ENCODE results near the gene LPAR3. TPM values are rescaled to one million over a fixed set of nuclear protein-coding genes. Genes with fewer than 3 reads are reported as not detected.

The LPAR3 gene
- total and polyA plus RNA-seq, 2 donors (not counting 1 experiment from before 2014, with no cell fraction given) = not detected

- H3K79me2 ChIP-seq (ENCODE audit: control insufficient read depth, insufficient read depth, low read length) = no peaks in the 10 kb centered on the region
- no peaks in the 10 kb centered on the region for H4K20me1 ChIP-seq (ENCODE audit: control insufficient read depth, insufficient read depth, low read length, poor library complexity, severe bottlenecking)
- H3K9ac ChIP-seq (ENCODE audit: low read length) = no peak overlapping the region
- no peak overlapping the region for H2AFZ ChIP-seq (ENCODE audit: insufficient read depth, low read depth, low read length, poor library complexity, severe bottlenecking)
- H3K27ac ChIP-seq (ENCODE audit: low read length in 2 of 2) = no peak overlapping the region
- H3K36me3 ChIP-seq (replicated peaks in 1 of 2; ENCODE audit: control extremely low read depth in 1 of 2, control insufficient read depth in 1 of 2, extremely low read depth in 1 of 2, insufficient read depth in 2 of 2, low read length in 1 of 2) = no peaks in the 10 kb centered on the region
- ChIA-PET CTCF (no interaction called here), POLR2A (no interaction called here)
- DNase-seq = no peak
- no peak overlapping the region for H3K4me2 ChIP-seq (replicated peaks; ENCODE audit: low read depth, low read length, poor library complexity, severe bottlenecking)
- H3K4me3 ChIP-seq (ENCODE audit: control extremely low read depth in 1 of 5, extremely low read depth in 1 of 5, insufficient read depth in 1 of 5, low read depth in 2 of 5, low read length in 4 of 5) = no peak overlapping the region
- H3K4me1 Mint-ChIP-seq = no peaks in the 10 kb centered on the region
- TF ChIP-seq EZH2 (IDR thresholded peaks at IDR 0.05; ENCODE audit: borderline replicate concordance, insufficient read depth, low read depth, low read length, poor library complexity, severe bottlenecking) = no peak
- no peak for TF ChIP-seq CTCF (IDR thresholded peaks at IDR 0.05)
- H3K27me3 ChIP-seq (replicated peaks in 1 of 4; ENCODE audit: control extremely low read depth in 1 of 4, control insufficient read depth in 3 of 4, insufficient read depth in 4 of 4, low read length in 3 of 4) = no peaks in the 10 kb centered on the region
- no peaks in the 10 kb centered on the region for H3K4me1 ChIP-seq (ENCODE audit: control insufficient read depth in 2 of 2, insufficient read depth in 2 of 2, low read length in 2 of 2)
- no CpG with 5 or more reads among the region's 2 CpGs for WGBS (ENCODE audit: insufficient coverage)
- no peaks in the 10 kb centered on the region for H3K9me3 ChIP-seq (ENCODE audit: control extremely low read depth in 1 of 3, control insufficient read depth in 2 of 3, insufficient read depth in 1 of 3, low read length in 2 of 3)
- H3K27ac Mint-ChIP-seq = no peak overlapping the region
- no peak overlapping the region for H3K4me3 Mint-ChIP-seq
- H3K9me3 Mint-ChIP-seq (ENCODE audit: insufficient read depth) = no peaks in the 10 kb centered on the region
- peaks cover 8% of the 10 kb centered on the region for H3K27me3 Mint-ChIP-seq
- intact Hi-C loops (cut with micrococcal nuclease) = no loop called here
- ATAC-seq (ENCODE audit: low read depth) = no peak
Observed at GRCh38 chr1:84845357-84845756, 47.6 kb downstream of the LPAR3 start.

DNA sequence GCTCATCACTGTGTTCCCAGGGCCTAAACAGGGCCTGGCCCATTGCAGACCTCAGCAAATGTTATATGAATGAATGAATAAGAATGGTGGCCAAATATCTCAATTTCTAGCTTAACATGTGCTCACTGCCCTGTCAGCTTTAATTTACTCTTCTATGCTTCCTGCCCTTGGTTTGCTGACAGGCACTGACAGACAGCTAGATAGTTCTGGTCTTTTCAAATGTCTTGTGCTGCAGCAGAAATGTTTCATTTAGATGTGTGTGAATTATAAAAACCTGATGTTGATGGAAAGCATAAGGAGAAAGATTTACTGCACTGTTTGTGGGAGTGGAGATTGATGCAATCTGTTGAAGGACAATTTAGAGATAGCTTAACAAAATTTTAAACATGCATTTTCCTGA is 48.9 kb downstream of the LPAR3 start:
- TF ChIP-seq CTCF (IDR thresholded peaks at IDR 0.05) (no peak), EZH2 (IDR thresholded peaks at IDR 0.05; ENCODE audit: borderline replicate concordance, insufficient read depth, low read depth, low read length, poor library complexity, severe bottlenecking) (no peak)
- Histone ChIP-seq H3K4me1 (ENCODE audit: control insufficient read depth in 2 of 2, insufficient read depth in 2 of 2, low read length in 2 of 2) (no peaks in the 10 kb centered on the region), H3K27ac (ENCODE audit: low read length in 2 of 2) (no peak overlapping the region), H3K79me2 (ENCODE audit: control insufficient read depth, insufficient read depth, low read length) (no peaks in the 10 kb centered on the region), H2AFZ (ENCODE audit: insufficient read depth, low read depth, low read length, poor library complexity, severe bottlenecking) (no peak overlapping the region), H3K27me3 (replicated peaks in 1 of 4; ENCODE audit: control extremely low read depth in 1 of 4, control insufficient read depth in 3 of 4, insufficient read depth in 4 of 4, low read length in 3 of 4) (peaks cover 0 to 4% (median 0%) of the 10 kb centered on the region in 4 experiments), H3K36me3 (replicated peaks in 1 of 2; ENCODE audit: control extremely low read depth in 1 of 2, control insufficient read depth in 1 of 2, extremely low read depth in 1 of 2, insufficient read depth in 2 of 2, low read length in 1 of 2) (no peaks in the 10 kb centered on the region), H3K9ac (ENCODE audit: low read length) (no peak overlapping the region), H3K4me2 (replicated peaks; ENCODE audit: low read depth, low read length, poor library complexity, severe bottlenecking) (no peak overlapping the region), H3K4me3 (ENCODE audit: control extremely low read depth in 1 of 5, extremely low read depth in 1 of 5, insufficient read depth in 1 of 5, low read depth in 2 of 5, low read length in 4 of 5) (no peak overlapping the region), H3K9me3 (ENCODE audit: control extremely low read depth in 1 of 3, control insufficient read depth in 2 of 3, insufficient read depth in 1 of 3, low read length in 2 of 3) (no peaks in the 10 kb centered on the region), H4K20me1 (ENCODE audit: control insufficient read depth, insufficient read depth, low read length, poor library complexity, severe bottlenecking) (no peaks in the 10 kb centered on the region)
- Mint-ChIP-seq H3K4me1 (no peaks in the 10 kb centered on the region), H3K27ac (no peak overlapping the region), H3K27me3 (peaks cover 8% of the 10 kb centered on the region), H3K4me3 (no peak overlapping the region), H3K9me3 (ENCODE audit: insufficient read depth) (no peaks in the 10 kb centered on the region)
- ATAC-seq (ENCODE audit: low read depth) = no peak
- ChIA-PET CTCF (no interaction called here), POLR2A (no interaction called here)
- intact Hi-C loops (cut with micrococcal nuclease) = no loop called here
- DNase-seq = no peak

Data from B cell (primary cell).